GM12878 (cell line): ENCODE results near the gene CNTNAP2. TPM values are rescaled to one million over a fixed set of nuclear protein-coding genes. Genes with fewer than 3 reads are reported as not detected.

Source experiments
- ATAC-seq: fragments of 200-7000 bp; cut with Tn5 transposase; 3 replicates; pipeline ENCODE4 v1.9.1; 2020; ENCODE audit warnings: mild to moderate bottlenecking, moderate library complexity
- BruUV-seq: library from RNA; stranded (reverse); fragments of 400-500 nt; replicated peaks from 2 replicates; lab custom pipeline; 2021; lab: Mats Ljungman, UMichigan
- CTCF ChIA-PET: fragments of 300-600 bp; sonication (Branson Sonifier 250); formaldehyde crosslinking; extraction: SDS; loops from one replicate; lab custom pipeline; 2021; ENCODE audit warnings: inconsistent platforms; lab: Yijun Ruan, JAX
- POLR2A ChIA-PET: fragments of 350-600 bp; formaldehyde crosslinking; extraction: SDS; loops from one replicate; lab custom pipeline; 2021; ENCODE audit warnings: inconsistent platforms; lab: Charles Lee
- RAD21 ChIA-PET: fragments of 300-600 bp; sonication (Branson Sonifier 250); formaldehyde crosslinking; loops from one replicate; lab custom pipeline; 2023; ENCODE audit warnings: antibody characterized with exemption; ENCODE audit not compliant: unreplicated experiment; lab: Charles Lee
- SMC1A ChIA-PET: fragments of 300-600 bp; sonication (Branson Sonifier 250); formaldehyde crosslinking; loops from one replicate; lab custom pipeline; 2023; ENCODE audit not compliant: unreplicated experiment, uncharacterized antibody; lab: Charles Lee
- DNase-seq: peaks from one replicate; pipeline ENCODE4 v3.0.0-alpha.2; 2011; ENCODE audit warnings: low read depth, low spot score
- FAIRE-seq: peaks from 3 replicates; lab custom pipeline; 2011; peaks lifted over from hg19 to GRCh38; lab: Jason Lieb, UNC
- H2AFZ ChIP-seq: 2 replicates; pipeline ENCODE4 v1.6.0; 2011; ENCODE audit warnings: low read depth, low read length, control low read depth; ENCODE audit not compliant: control insufficient read depth
- H3K27ac ChIP-seq: 2 replicates; pipeline ENCODE4 v1.5.1; 2011; ENCODE audit warnings: control low read depth; ENCODE audit not compliant: control insufficient read depth, insufficient read depth
- H3K27me3 ChIP-seq, 2 experiments: replicated peaks in 1 of 2; 2 replicates each; pipeline versions ENCODE4 v1.6.0 to v1.6.1; 2011; ENCODE audit warnings: low read length in 1 of 2; ENCODE audit not compliant: control insufficient read depth in 2 of 2, insufficient read depth in 2 of 2
- H3K36me3 ChIP-seq, 2 experiments: 2 replicates each; pipeline ENCODE4 v1.5.1; 2011; ENCODE audit warnings: low read length in 1 of 2; ENCODE audit not compliant: control insufficient read depth in 2 of 2, insufficient read depth in 2 of 2
- H3K4me1 ChIP-seq: 2 replicates; pipeline ENCODE4 v1.6.1; 2011; ENCODE audit warnings: mild to moderate bottlenecking, low read length, moderate library complexity, mixed read lengths; ENCODE audit not compliant: control insufficient read depth, insufficient read depth
- H3K4me2 ChIP-seq: 2 replicates; pipeline ENCODE4 v1.6.0; 2011; ENCODE audit warnings: control low read depth; ENCODE audit not compliant: control insufficient read depth, insufficient read depth
- H3K4me3 ChIP-seq: fragments of 200-600 bp; sonication (generic); 2 replicates; pipeline ENCODE4 v1.5.1; 2016
- H3K79me2 ChIP-seq: 2 replicates; pipeline ENCODE4 v1.6.0; 2011; ENCODE audit warnings: low read length; ENCODE audit not compliant: control insufficient read depth, insufficient read depth
- H3K9ac ChIP-seq: 2 replicates; pipeline ENCODE4 v1.8.0; 2011; ENCODE audit warnings: low read length, control low read depth, mixed read lengths; ENCODE audit not compliant: control insufficient read depth, insufficient read depth
- H3K9me3 ChIP-seq: replicated peaks from 3 replicates; pipeline ENCODE4 v1.5.1; 2011; ENCODE audit warnings: mild to moderate bottlenecking, low read length; ENCODE audit not compliant: control insufficient read depth, insufficient read depth
- H4K20me1 ChIP-seq: 2 replicates; pipeline ENCODE4 v1.6.0; 2011; ENCODE audit not compliant: control insufficient read depth, insufficient read depth
- ATF3 ChIP-seq: IDR thresholded peaks from 2 replicates; pipeline ENCODE4 v1.6.1; 2011; ENCODE audit warnings: low read depth, mild to moderate bottlenecking, low read length, moderate library complexity, borderline replicate concordance; ENCODE audit errors: extremely low read depth
- CBX3 ChIP-seq: fragments of 200-600 bp; sonication (generic); IDR thresholded peaks from 2 replicates; pipeline ENCODE4 v1.6.1; 2016; ENCODE audit warnings: low read depth, borderline replicate concordance
- CBX5 ChIP-seq: sonication (generic); IDR thresholded peaks from 2 replicates; pipeline ENCODE4 v1.6.1; 2016; ENCODE audit warnings: low read depth, moderate library complexity, mild to moderate bottlenecking, inconsistent platforms
- CEBPZ ChIP-seq: fragments of 150-350 bp; IDR thresholded peaks from 2 replicates; pipeline ENCODE4 v1.6.1; 2016; ENCODE audit warnings: low read depth, low read length
- EGR1 ChIP-seq, 2 experiments: IDR thresholded peaks; 1 replicate in 1 of 2; 2 replicates in 1 of 2; pipeline ENCODE4 v1.6.1; 2011 to 2012; ENCODE audit warnings: low read depth in 2 of 2, low read length in 2 of 2, borderline replicate concordance in 1 of 2, mild to moderate bottlenecking in 1 of 2, moderate library complexity in 1 of 2
- JUNB ChIP-seq: IDR thresholded peaks from 2 replicates; pipeline ENCODE4 v1.6.1; 2016; ENCODE audit warnings: antibody characterized with exemption, mild to moderate bottlenecking
- MXI1 ChIP-seq: fragments of 150-350 bp; IDR thresholded peaks from 2 replicates; pipeline ENCODE4 v1.6.1; 2011; ENCODE audit warnings: low read depth, mild to moderate bottlenecking, inconsistent platforms, low read length, improper control_type of control experiment
- NFXL1 ChIP-seq: fragments of 450-650 bp; IDR thresholded peaks from 2 replicates; pipeline ENCODE4 v1.6.1; 2017; ENCODE audit warnings: antibody characterized with exemption, mild to moderate bottlenecking, borderline replicate concordance
- POU2F2 ChIP-seq: IDR thresholded peaks from 3 replicates; pipeline ENCODE4 v1.6.1; 2011; ENCODE audit warnings: low read depth, mild to moderate bottlenecking, low read length, borderline replicate concordance
- REST ChIP-seq: IDR thresholded peaks from 2 replicates; pipeline ENCODE4 v1.6.1; 2012; ENCODE audit warnings: mild to moderate bottlenecking, low read depth, low read length
- YBX1 ChIP-seq: fragments of 450-650 bp; IDR thresholded peaks from 2 replicates; pipeline ENCODE4 v1.6.1; 2016; ENCODE audit warnings: antibody characterized with exemption
- ZBTB33 ChIP-seq: fragments of 450-650 bp; IDR thresholded peaks from 2 replicates; pipeline ENCODE4 v1.6.1; 2017; ENCODE audit warnings: mild to moderate bottlenecking
- WGBS: methylation state at CpG from one replicate; pipeline ENCODE4 v1.1.6; 2016; ENCODE audit warnings: low lambda C conversion rate; ENCODE audit not compliant: insufficient replicate concordance, insufficient coverage; ENCODE audit errors: missing lambda C conversion rate; 5-methylcytosine and 5-hydroxymethylcytosine counted together
- in situ Hi-C: fragments of 300-500 bp; cut with MboI; formaldehyde crosslinking; loops from 9 replicates; pipeline ENCODE4 v1.14.3; 2018; ENCODE audit warnings: mixed read lengths
- intact Hi-C: fragments of 100-400 bp; cut with micrococcal nuclease; formaldehyde crosslinking; loops from one replicate; pipeline ENCODE4 v1.14.2; 2022; ENCODE audit not compliant: unreplicated experiment
- polyA plus RNA-seq, 11 experiments: library from polyadenylated mRNA; depleted of rRNA in 4 of 11; unstranded in 6 of 11; stranded (reverse) in 5 of 11; fragments of >200 nt; fragmentation: Nextera tagmentation in 4 of 11; fragmentation: Illumina TruSeq in 1 of 11; extraction: Ambion mirVana in 4 of 11; extraction: Trizol in 1 of 11; gene quantifications; 1 replicate in 1 of 11; 2 replicates in 10 of 11; pipeline versions ENCODE4 v1.2.1 to v1.2.3, GENCODE V29; 2011 to 2016; ENCODE audit warnings: inconsistent platforms in 2 of 11, missing spikeins in 2 of 11, low read depth in 1 of 11
- total RNA-seq, 4 experiments: library from RNA; depleted of rRNA in 3 of 4; stranded (reverse); fragments of >200 nt in 3 of 4; fragmentation: Illumina TruSeq in 1 of 4; extraction: Trizol in 1 of 4; gene quantifications; 2 replicates each; pipeline versions ENCODE4 v1.2.1 to v1.2.3, GENCODE V29; 2013 to 2021

Gene CNTNAP2
- total and polyA plus RNA-seq, 10 of the 15 experiments (the other 5 are each of a cell fraction or from before 2014, with no cell fraction given) = 0.03 to 0.08 (median 0.03) TPM; not detected in 7

- no peak for DNase-seq
- H3K27ac ChIP-seq = no peak overlapping the region
- TF ChIP-seq YBX1 = no peak
- TF ChIP-seq MXI1 = no peak
- TF ChIP-seq EGR1 (IDR thresholded peaks at IDR 0.05; ENCODE audit: borderline replicate concordance in 1 of 2, low read depth in 2 of 2, low read length in 2 of 2) = no peak
- TF ChIP-seq CBX3 = no peak
- no peak for TF ChIP-seq ZBTB33
- no peak for TF ChIP-seq NFXL1
- no peak for TF ChIP-seq ATF3
- no peak for TF ChIP-seq REST
- TF ChIP-seq CEBPZ = no peak
- TF ChIP-seq JUNB = no peak
- no peak for TF ChIP-seq POU2F2
- no peak for TF ChIP-seq CBX5
- RAD21 ChIA-PET = no interaction called here
- H3K36me3 ChIP-seq = no peaks in the 10 kb centered on the region
- no peak overlapping the region for H2AFZ ChIP-seq
- H3K27me3 ChIP-seq = no peaks in the 10 kb centered on the region
- FAIRE-seq = no peak
- no peaks in the 10 kb centered on the region for H3K79me2 ChIP-seq
- H3K9me3 ChIP-seq = no peaks in the 10 kb centered on the region
- POLR2A ChIA-PET = no interaction called here
- no peak for ATAC-seq
- no peaks in the 10 kb centered on the region for H4K20me1 ChIP-seq
- CTCF ChIA-PET = interaction anchor here (0.6 kb wide), 1 partner anchor 25 kb away, joined by 3 read pairs; no protein-coding TSS in a partner anchor
- intact Hi-C loops = no loop called here
- SMC1A ChIA-PET = no interaction called here
- H3K4me1 ChIP-seq = no peaks in the 10 kb centered on the region
- BruUV-seq = no TSS peak
- no peak overlapping the region for H3K4me2 ChIP-seq
- in situ Hi-C loops = no loop called here
- 36% methylated on average over 6 of the region's 6 CpGs for WGBS
- H3K4me3 ChIP-seq = no peak overlapping the region
- H3K9ac ChIP-seq = no peak overlapping the region
Observed at GRCh38 chr7:146345251-146345650, 228.7 kb downstream of the CNTNAP2 start.
